PFSK-1 (cell line): ENCODE data around the gene XRCC3.

Experiments used
- POLR2AphosphoS5 ChIP-seq: IDR thresholded peaks from 2 replicates; pipeline ENCODE4 v1.6.1; 2012; ENCODE audit warnings: low read depth, mild to moderate bottlenecking, control low read depth, low read length, moderate library complexity
- REST ChIP-seq, 2 experiments: IDR thresholded peaks; 2 replicates each; pipeline versions ENCODE4 v1.6.1 to v1.8.0; 2011 to 2012; ENCODE audit warnings: low read depth in 2 of 2, low read length in 2 of 2, control low read depth in 1 of 2, inconsistent platforms in 1 of 2, mild to moderate bottlenecking in 1 of 2, moderate library complexity in 1 of 2; ENCODE audit not compliant: insufficient read depth in 1 of 2

DNA sequence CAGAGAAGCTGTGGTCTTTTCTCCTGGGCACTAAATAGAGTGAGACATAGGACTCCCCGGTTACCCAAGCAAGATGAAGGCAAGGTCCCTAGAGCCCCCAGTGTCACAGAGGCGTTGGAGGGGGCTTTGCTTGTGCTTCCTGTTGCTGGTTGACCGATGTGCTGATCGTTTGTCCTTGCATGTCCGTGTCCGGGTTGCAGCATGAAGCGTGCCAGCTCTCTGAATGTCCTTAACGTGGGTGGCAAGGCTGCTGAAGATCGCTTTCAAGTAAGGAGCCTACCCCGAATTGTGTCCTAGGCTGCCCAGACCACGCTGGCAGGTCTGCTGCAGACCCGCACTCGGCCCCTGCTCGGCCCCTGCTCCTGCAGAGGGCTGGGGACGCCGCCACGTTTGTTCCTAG, 23.1 kb downstream of the XRCC3 start:
- TF ChIP-seq REST (IDR thresholded peaks at IDR 0.05; ENCODE audit: insufficient read depth in 1 of 2, low read depth in 2 of 2, low read length in 2 of 2) (no peak), POLR2AphosphoS5 (no peak)
